Ascending aorta (tissue), 2 donors: ENCODE results near the gene HLA-DQB1. TPM values are rescaled to one million over a fixed set of nuclear protein-coding genes. Genes with fewer than 3 reads are reported as not detected.
"Not testable (repeated sequence)": the region's sequence is repeated elsewhere in the genome, so short reads cannot be mapped to it uniquely, and the experiment has no call there.

Experiments
- DNase-seq, 2 donors: peaks; one replicate each; pipeline ENCODE4 v3.0.0-alpha.2; 2019; ENCODE audit warnings: low spot score in 2 of 2
- H3K27ac ChIP-seq, 2 donors: fragments of 200-600 bp; sonication (generic); one replicate each; pipeline ENCODE4 v1.5.1; 2016 to 2017; ENCODE audit warnings: mild to moderate bottlenecking in 1 of 2
- H3K27me3 ChIP-seq: fragments of 200-600 bp; sonication (generic); one replicate; pipeline ENCODE4 v1.5.1; 2017
- H3K36me3 ChIP-seq, 2 donors: fragments of 200-600 bp; sonication (generic); one replicate each; pipeline ENCODE4 v1.5.1; 2016
- H3K4me1 ChIP-seq, 2 donors: fragments of 200-600 bp; sonication (generic); one replicate each; pipeline ENCODE4 v1.5.1; 2016 to 2017; ENCODE audit warnings: mild to moderate bottlenecking in 1 of 2
- H3K4me3 ChIP-seq, 2 donors: fragments of 200-600 bp; sonication (generic); one replicate each; pipeline ENCODE4 v1.5.1; 2016 to 2017; ENCODE audit warnings: mild to moderate bottlenecking in 1 of 2
- H3K9me3 ChIP-seq, 2 donors: fragments of 200-600 bp; sonication (generic); one replicate each; pipeline ENCODE4 v1.5.1; 2016
- intact Hi-C: fragments of 100-400 bp; cut with DNase I; formaldehyde crosslinking; loops from one replicate; pipeline ENCODE4 v1.15.1; 2023
- total RNA-seq: library from RNA; depleted of rRNA; stranded (reverse); fragments of >200 nt; gene quantifications from one replicate; pipeline ENCODE4 v1.1.0, GENCODE V29; 2016
- TF ChIP-seq, protein P1 (sequence below), 3 experiments: fragments of 200-600 bp in 2 of 3; fragments of 450-650 bp in 1 of 3; sonication (generic) in 2 of 3; IDR thresholded peaks; one replicate each; pipeline ENCODE4 v1.5.1; 2016 to 2019; ENCODE audit warnings: antibody characterized with exemption in 3 of 3, mild to moderate bottlenecking in 1 of 3, moderate library complexity in 1 of 3

The HLA-DQB1 gene
- total RNA-seq, 1 donor from 2014 or later: 3.5 TPM

DNA sequence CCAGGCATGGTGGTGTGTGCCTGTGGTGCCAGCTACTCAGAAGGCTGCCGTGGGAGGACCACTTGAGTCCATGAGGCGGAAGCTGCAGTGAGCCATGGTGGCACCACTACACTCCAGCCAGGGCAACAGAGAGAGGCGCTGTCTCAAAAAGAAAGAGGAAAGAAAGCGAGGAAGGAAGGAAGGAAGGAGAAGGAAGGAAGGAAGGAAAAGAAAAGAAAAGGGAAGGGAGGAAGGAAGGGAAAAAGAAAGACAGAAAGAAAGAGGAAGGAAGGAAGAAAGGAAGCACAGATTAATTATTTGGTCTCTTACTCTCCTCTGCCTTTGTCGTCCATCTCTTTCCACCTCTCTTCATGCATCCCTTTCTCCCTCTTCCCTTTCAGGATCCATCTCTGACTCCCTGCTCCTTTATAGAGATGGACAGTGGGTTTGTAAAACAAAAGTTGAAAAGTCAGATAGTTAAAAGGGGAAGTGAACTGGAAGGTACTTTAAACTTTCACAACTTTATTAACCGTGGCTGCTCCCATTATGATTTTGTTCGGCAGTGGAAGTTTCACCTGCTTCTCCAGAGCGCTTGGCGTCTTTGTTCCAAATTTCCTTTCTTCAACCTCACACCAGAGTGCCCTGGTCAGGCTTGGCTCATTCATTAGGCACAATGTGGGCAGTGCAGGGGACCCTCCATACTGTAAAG lies 27.8 kb downstream of the HLA-DQB1 start:
- Histone ChIP-seq H3K27me3 (no peaks in the 10 kb centered on the region), H3K4me3 (no peak overlapping the region), H3K27ac (no peak overlapping the region), H3K9me3 (no peaks in the 10 kb centered on the region), H3K36me3 (no peaks in the 10 kb centered on the region), H3K4me1 (no peaks in the 10 kb centered on the region)
- TF ChIP-seq, protein P1, sequence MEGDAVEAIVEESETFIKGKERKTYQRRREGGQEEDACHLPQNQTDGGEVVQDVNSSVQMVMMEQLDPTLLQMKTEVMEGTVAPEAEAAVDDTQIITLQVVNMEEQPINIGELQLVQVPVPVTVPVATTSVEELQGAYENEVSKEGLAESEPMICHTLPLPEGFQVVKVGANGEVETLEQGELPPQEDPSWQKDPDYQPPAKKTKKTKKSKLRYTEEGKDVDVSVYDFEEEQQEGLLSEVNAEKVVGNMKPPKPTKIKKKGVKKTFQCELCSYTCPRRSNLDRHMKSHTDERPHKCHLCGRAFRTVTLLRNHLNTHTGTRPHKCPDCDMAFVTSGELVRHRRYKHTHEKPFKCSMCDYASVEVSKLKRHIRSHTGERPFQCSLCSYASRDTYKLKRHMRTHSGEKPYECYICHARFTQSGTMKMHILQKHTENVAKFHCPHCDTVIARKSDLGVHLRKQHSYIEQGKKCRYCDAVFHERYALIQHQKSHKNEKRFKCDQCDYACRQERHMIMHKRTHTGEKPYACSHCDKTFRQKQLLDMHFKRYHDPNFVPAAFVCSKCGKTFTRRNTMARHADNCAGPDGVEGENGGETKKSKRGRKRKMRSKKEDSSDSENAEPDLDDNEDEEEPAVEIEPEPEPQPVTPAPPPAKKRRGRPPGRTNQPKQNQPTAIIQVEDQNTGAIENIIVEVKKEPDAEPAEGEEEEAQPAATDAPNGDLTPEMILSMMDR (IDR thresholded peaks at IDR 0.05): no peak
- intact Hi-C loops: no loop called here
- no peak for DNase-seq

DNA sequence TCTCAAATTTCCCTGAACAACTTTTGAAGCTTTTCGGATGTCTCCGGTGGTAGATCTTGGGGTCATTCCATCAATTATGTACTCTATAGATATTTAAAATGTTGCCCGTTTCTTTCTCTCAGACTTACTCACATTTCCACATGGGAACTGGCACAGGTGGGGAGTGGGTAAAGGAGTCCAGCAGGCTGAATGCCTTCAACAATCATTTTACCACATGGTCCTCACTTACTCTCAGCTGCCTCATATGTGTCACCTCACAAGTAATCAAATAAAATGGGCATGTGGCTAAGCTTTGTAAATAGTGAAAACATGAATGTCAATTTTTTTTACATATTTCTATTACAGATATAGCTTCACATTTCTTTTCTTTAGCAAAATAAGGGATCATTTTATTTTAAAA lies 28.6 kb downstream of the HLA-DQB1 start:
- no peaks in the 10 kb centered on the region for H3K9me3 ChIP-seq
- H3K27me3 ChIP-seq: no peaks in the 10 kb centered on the region
- H3K4me3 ChIP-seq: no peak overlapping the region
- TF ChIP-seq, protein P1 (IDR thresholded peaks at IDR 0.05): no peak
- no peak for DNase-seq
- no peaks in the 10 kb centered on the region for H3K36me3 ChIP-seq
- intact Hi-C loops: no loop called here
- H3K27ac ChIP-seq: no peak overlapping the region
- H3K4me1 ChIP-seq: no peaks in the 10 kb centered on the region

DNA sequence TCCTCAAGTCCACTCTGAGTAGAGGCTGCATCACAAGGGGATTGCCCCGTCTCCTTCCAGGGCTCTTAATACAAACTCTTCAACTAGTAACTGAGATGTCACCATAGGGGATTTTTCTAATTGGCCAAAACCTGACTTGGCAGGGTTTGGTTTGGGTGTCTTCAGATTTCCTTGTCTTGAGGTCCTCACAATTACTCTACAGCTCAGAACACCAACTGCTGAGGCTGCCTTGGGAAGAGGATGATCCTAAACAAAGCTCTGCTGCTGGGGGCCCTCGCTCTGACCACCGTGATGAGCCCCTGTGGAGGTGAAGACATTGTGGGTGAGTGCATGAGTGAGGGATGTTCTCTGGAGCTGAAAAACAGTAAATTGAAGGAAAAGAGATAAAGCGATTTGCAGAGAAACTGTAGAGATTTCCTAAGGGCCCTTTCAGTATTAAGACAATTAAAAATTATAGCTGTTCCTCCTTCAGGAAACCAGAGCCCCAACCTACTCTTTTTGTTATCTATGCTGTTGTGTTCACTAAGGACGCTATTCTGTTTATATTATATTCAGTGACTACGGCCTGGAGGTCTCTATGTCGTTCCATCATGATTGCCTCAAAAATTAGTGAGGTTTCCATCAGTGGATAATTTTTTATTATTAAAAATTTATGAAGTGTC lies 29.1 kb downstream of the HLA-DQB1 start, which contains the start of gene HLA-DQA1:
TSS of gene HLA-DQA1 (plus strand) at position 188 of the 662 bp plus-strand sequence. CDS start at position 241, 53 bp downstream.
- DNase-seq: no peak
- no peaks in the 10 kb centered on the region for H3K4me1 ChIP-seq
- no peak within 1 kb of the TSS for H3K27ac ChIP-seq
- no peaks in the 10 kb centered on the region for H3K36me3 ChIP-seq
- intact Hi-C loops: no loop called here
- no peaks in the 10 kb centered on the region for H3K9me3 ChIP-seq
- TF ChIP-seq, protein P1 (IDR thresholded peaks at IDR 0.05): no peak
- H3K27me3 ChIP-seq: no peaks in the 10 kb centered on the region
- H3K4me3 ChIP-seq: no peak within 1 kb of the TSS

DNA sequence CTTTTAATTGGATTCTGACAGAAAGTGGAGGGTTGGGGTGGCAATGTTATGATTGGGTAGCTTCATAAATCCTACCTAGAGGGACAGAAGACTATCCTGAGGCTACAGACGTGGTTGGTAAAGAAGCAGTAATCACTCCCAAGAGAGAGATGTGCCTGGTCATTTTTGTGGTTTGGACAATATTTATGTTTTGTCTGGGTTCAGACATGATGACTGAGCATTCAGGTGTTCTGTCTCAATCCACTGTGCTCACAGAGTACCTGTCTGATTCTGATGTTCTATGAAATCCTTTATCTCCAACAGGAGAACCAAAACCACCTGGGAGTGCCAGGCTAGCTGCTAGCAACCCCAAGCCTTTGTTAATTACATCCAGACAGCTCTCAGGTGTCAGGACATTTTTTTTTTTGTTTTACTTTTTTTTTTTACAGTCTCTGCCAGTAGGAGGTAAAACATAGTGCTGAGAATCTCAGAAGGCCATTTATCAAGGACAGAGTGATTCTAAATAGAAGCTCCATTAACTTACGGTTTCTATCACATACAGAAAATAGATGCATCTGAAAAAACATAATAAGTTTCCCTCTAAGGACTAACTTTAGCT lies 30.8 kb downstream of the HLA-DQB1 start:
- Histone ChIP-seq H3K27me3 (no peaks in the 10 kb centered on the region), H3K4me1 (no peaks in the 10 kb centered on the region), H3K27ac (no peak overlapping the region), H3K36me3 (no peaks in the 10 kb centered on the region), H3K9me3 (no peaks in the 10 kb centered on the region), H3K4me3 (no peak overlapping the region)
- no peak for DNase-seq
- TF ChIP-seq, protein P1 (IDR thresholded peaks at IDR 0.05): no peak
- intact Hi-C loops: no loop called here

DNA sequence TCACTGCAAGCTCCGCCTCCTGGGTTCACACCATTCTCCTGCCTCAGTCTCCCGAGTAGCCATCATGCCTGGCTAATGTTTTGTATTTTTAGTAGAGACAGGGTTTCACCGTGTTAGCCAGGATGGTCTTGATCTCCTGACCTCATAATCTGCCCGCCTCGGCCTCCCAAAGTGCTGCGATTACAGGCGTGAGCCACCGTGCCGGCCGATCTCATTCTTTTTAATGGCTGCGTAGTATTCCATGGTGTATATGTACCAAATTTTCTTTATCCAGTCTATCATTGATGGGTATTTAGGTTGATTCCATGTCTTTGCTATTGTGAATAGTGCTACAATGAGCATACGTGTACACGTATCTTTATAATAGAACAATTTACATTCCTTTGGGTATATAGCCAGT lies 36.7 kb downstream of the HLA-DQB1 start:
- intact Hi-C loops, DNase-seq, H3K4me3 ChIP-seq, H3K36me3 ChIP-seq, H3K27me3 ChIP-seq, H3K9me3 ChIP-seq, H3K4me1 ChIP-seq, H3K27ac ChIP-seq: not testable (repeated sequence)

DNA sequence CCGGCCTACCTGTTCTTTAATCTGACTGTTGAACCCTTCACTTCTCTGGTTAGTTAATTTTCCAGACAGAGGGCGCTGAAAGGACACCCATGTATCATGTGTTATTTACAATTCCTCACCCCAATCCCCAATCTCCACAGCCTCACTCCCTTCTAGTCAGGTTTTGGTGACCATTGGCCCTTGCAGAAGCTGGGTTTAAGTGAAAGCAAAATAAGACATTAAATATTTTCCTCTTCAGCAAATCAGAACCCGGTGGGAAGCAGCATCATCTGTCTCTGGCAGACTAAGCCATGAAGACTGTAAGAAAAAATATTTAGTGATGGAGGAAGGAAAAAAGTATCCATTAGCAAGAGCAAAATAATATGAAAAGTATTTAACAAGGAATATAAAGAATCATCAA lies 38.6 kb downstream of the HLA-DQB1 start:
- Histone ChIP-seq H3K4me1 (no peaks in the 10 kb centered on the region), H3K27ac (peak overlapping the region in 1 of 2 donors; percentile 26), H3K4me3 (no peak overlapping the region), H3K9me3 (no peaks in the 10 kb centered on the region), H3K27me3 (no peaks in the 10 kb centered on the region), H3K36me3 (no peaks in the 10 kb centered on the region)
- TF ChIP-seq, protein P1 (IDR thresholded peaks at IDR 0.05): no peak
- intact Hi-C loops: no loop called here
- DNase-seq: peak in 1 of 2 donors; percentile 63
